ENCODE data around the gene PDE10A.
"Not testable (repeated sequence)": the region's sequence is repeated elsewhere in the genome, so short reads cannot be mapped to it uniquely, and the experiment has no call there.

Gene PDE10A

GRCh38 chr6:165587206-165587605, 75.8 kb downstream of the PDE10A start:
- DNase-seq (ENCODE audit: low read depth, low spot score): no peak

DNA sequence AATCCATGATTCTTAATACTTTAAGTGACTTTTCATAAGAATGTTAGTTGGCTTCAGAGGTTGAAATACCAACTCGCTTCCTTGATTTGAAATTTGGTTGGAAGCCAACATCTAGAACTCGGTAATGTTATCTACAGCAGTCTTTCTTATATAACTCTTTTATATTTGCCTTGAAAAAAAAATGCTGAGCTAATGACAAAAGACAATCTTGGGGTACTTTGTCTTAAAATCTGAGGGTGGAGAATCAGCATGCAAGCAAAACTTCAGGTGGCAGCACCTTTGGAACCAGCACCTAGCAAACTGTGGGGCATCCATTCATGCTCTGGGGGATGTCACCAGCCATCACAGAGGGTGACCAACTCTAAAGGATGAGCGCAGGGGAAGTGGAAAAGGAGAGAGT, 76.3 kb downstream of the PDE10A start:
- no peak for DNase-seq (ENCODE audit: low read depth, low spot score)

GRCh38 chr6:165585060-165585459, 78.0 kb downstream of the PDE10A start:
- DNase-seq (ENCODE audit: low read depth, low spot score): no peak

DNA sequence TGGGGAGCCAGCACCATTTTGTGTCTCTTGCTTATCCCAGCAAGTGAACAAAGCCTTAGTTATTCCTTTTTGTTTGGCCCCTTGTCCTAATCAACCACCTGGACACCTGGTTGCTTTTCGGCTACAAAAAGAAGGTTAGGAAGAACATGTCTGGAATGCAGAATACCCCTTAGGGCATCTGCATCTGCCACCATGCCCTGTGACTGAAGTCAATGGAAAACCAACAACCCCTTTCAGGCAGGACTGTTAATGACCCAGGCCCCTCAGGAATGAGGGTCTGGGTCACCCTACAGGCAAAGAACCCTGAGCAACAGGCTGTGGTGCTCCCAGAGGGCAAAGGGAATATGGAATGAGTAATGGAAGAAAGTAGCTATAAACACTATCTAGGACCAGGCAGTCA, 78.5 kb downstream of the PDE10A start:
- no peak for DNase-seq (ENCODE audit: low read depth, low spot score)

GRCh38 chr6:165581678-165582077, 81.4 kb downstream of the PDE10A start:
- DNase-seq (ENCODE audit: low read depth, low spot score): no peak

DNA sequence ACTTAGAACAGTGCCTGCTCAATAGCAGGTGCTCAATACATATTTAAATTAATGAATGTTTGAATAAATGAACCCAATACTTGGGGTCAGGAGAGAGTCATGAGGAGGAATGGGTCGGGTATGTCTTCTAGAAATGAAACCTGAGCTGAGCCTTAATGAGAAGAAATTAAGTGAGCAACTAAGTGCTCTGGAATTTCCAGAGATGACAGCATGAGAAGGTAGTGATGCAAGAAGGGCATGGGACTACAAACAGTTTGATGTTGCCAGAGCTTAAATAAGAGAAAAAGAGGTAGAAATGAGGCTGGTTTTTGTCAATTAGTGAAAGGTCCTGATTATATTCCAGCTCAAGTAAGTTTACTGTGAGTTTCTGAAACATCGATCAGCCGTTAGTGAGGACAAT, 82.9 kb downstream of the PDE10A start:
- DNase-seq (ENCODE audit: low read depth, low spot score): no peak

DNA sequence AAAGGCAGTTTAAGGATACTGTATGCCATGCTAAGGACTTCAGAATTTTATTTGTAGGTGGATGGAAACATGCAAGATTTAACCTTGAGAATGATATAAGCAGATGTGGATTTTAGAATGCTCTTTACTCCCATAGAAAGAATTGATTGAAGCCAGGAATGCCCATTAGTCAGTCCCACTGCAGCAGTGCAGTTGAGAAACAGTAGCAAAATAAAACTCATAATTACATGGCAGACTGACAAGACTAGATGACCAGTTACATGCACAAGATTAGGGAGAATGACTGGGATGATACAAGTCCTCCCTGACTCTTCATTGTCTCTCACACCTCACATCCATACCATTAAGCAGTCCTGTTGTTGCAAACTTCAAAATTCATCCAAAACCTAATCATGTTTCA, 83.9 kb downstream of the PDE10A start:
- DNase-seq (ENCODE audit: low read depth, low spot score): no peak

DNA sequence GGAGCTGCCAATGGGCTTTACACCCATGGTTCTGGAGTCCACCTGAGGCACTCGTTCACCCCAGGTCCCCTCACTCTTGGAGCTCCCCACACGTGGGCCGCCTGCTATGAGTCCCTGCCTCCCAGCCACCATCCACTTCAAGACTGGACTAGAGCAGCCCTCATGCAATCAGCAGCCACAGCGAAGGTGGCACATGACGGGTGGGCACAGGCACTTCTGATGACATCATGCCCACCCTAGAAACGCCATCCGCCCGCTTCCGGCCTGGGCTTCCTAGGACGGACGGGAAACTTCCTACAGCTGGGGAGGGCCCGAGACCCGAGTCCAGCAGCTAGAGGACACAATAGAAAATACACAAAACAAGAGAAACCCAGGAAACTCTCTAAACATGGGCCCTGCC, 85.5 kb downstream of the PDE10A start:
- no peak for DNase-seq (ENCODE audit: low read depth, low spot score)

DNA sequence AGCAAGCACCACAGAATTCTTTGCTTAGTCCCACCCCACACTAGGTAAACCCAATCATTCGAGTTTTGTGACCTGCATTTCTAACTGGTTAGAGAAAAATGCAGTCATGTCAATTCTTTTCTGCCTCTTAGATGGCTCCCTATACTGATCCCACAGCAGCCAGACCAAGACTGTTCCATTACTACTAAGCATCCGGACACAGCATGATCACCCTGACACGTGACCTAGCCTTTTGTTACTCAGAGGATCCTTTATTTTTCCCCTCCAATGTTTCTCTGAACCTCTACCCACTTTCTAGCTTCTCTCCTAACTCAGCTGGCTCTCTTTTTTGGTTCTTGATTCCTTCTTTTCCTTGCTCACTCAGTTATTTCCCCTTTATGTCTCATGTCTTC, 87.9 kb downstream of the PDE10A start:
- DNase-seq (ENCODE audit: low read depth, low spot score): no peak

GRCh38 chr6:165574220-165575157, 88.6 kb downstream of the PDE10A start:
- no peak for DNase-seq (ENCODE audit: low read depth, low spot score)

DNA sequence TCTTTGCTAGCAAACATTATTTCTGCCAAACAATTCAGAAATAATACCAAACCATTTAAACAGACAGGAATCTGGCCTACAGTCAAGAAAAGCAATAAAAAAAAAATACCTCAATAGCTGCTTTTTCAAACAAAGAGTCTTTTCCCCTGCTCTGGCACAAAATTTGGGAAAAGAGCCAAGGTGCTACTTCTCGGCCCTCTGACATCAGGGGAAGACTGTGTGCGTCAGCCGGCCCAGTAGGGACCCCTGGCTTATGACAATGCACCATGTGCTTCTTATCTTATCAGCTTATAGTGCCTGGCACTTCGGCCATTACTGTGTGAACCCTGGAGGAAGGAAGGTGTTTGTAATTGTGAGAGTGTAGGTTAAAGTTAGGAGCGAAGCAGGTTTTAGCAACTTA, 89.4 kb downstream of the PDE10A start:
- no peak for DNase-seq (ENCODE audit: low read depth, low spot score)

DNA sequence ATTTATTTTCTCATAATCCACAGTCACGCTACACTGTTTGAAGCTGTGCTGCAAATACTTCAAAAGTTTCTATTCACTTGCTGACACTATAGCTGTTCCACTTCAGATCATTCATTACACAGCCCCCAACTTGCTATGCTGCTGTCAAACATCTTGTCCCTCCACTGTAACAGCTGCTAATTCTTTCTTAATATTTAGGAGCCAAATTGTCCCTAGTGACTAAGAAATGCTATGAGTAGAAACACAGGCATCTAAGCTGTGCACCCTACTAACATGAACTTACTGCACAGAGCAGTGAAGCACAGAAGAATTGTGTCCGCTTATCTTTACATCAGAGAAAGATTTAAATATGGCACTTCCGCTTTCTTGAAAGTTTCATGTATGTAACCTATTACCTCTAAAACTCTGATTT, 91.3 kb downstream of the PDE10A start:
- DNase-seq (ENCODE audit: low read depth, low spot score): no peak

GRCh38 chr6:165571068-165571682, 91.9 kb downstream of the PDE10A start:
- DNase-seq (ENCODE audit: low read depth, low spot score): no peak

- DNase-seq (ENCODE audit: low read depth, low spot score): no peak
Observed at GRCh38 chr6:165568326-165568725, 94.7 kb downstream of the PDE10A start.

DNA sequence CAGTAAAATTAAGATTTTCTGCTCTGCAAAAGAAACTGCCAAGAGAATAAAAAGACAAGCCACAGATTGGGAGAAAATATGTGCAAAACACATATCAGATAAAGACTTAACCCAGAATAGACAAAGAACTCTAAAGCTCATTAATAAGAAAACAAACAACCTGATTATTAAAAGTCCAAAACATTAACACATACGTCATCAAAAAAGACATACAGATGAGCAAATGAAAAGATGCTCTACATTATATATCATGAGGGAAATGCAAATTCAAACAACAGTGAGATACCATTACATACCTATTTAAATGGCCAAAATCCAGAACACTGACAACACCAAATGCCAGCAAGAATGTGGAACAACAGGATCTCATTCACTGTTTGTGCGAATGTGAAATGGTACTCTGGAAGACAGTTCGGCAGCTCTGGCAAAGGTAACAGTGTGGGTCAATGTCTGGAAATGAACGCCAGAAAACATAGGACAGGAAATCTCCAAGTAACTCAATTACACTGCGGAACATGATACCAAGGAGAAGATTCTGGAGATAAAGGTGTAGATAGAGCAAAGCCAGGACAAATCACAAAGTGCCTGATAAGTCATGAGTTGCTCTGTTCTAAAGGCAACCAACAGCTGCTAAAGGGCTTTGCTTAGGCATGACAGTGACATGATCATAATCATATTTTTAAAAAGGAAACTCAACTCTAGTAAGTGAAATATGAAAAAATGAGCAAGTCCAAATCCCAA, 96.8 kb downstream of the PDE10A start:
- DNase-seq (ENCODE audit: low read depth, low spot score): no peak

- no peak for DNase-seq (ENCODE audit: low read depth, low spot score)
Observed at GRCh38 chr6:165562421-165563090, 100.5 kb downstream of the PDE10A start.

GRCh38 chr6:165559632-165560031, 103.4 kb downstream of the PDE10A start:
- DNase-seq (ENCODE audit: low read depth, low spot score): no peak

DNA sequence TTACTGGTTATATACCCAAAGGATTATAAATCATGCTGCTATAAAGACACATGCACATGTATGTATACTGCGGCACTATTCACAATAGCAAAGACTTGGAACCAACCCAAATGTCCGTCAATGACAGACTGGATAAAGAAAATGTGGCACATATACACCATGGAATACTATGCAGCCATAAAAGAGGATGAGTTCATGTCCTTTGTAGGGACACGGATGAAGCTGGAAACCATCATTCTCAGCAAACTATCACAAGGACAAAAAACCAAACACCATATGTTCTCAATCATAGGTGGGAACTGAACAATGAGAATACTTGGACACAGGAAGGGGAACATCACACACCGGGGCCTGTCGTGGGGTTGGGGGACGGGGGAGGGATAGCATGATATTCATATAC, 104.9 kb downstream of the PDE10A start:
- not testable (repeated sequence) for DNase-seq (ENCODE audit: low read depth, low spot score)

DNA sequence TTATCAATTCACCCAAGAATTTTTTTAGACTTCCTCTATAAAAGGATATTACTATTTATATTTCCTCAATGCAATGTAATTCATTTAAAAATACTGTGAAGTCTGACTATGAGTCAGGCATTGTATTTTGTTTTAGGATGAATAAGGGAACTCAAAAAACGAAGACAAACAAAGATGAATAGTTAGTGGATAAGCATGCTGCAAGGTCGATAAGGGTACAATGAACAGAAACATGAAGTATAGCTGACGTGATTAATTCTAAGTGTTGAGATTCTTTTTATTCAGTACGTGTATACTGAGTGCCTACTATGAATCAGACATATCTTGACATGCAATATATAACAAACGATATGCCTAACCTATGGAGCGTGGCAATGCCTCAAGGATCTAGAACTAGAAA, 105.4 kb downstream of the PDE10A start:
- DNase-seq (ENCODE audit: low read depth, low spot score): no peak

- no peak for DNase-seq (ENCODE audit: low read depth, low spot score)
Observed at GRCh38 chr6:165556116-165556843, 106.8 kb downstream of the PDE10A start.

GRCh38 chr6:165554644-165555043, 108.4 kb downstream of the PDE10A start:
- DNase-seq (ENCODE audit: low read depth, low spot score): not testable (repeated sequence)
